Activated CD8-positive, alpha-beta memory T cell treated with anti-CD3 and anti-CD28 coated beads, Interleukin-2, amount 50 U/mL, for 48 hours (primary cell): ENCODE data around the gene PRPF6.

Experiments used
- DNase-seq: peaks from one replicate; pipeline ENCODE4 v3.0.0-alpha.2; 2020

The PRPF6 gene

DNA sequence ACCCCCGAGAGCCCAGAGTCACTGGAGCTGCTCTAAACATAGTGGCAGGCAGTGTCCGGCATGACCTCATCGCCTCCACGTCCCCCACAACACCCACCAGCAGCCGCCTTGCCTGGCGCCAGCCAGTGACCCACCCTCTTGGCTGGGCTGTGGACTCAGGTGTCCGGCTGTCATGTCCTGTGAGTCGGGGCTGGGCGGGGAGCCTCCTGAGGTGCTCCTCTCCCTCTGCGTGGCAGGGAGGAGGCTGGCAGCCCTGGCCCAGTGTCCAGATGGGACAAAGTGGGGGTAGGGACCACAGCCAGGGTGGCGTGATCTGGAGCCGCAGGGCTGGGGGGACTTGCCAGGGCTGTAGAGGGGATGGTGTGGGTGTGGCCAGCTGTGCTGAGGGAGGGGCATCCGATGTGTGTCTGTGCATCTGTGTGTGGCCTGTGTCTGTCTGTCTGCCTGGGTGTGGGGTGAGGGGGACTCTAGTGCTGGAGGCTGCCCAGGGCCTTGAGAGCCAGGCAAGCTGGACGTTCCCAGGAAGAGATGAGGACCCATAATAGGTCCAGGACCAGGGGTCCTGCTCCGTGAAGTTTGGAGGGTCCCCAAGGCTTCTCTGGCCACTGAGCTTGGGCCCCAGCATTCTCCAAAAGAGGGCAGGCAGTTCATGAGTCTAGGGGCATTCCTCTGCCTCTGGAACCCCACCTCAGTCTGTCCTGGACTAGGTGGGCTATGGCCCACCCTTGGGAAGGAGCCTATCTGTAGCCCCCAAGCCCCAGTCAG lies 70.8 kb downstream of the PRPF6 start:
- no peak for DNase-seq

DNA sequence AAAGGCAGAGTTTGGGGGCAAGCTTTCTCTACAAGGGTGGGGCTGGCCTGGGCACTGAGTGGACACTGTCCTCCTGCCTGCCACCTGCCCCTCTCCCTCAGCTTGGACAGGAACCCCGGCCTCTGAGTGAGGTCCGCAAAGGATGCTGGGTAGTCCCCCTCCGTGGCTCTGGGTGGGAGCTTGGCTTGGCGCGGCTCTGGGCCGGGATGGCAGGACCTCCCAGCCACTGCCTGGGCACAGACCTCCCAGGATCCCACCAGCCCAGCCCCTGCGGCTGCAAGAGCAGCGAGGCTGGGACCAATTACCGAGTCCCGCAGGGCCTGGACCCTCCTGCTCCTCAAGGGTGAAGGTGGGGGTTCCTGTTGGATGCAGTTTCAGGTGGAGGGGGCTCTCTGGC lies 71.4 kb downstream of the PRPF6 start:
- DNase-seq = no peak

- DNase-seq = no peak
These were observed 72.3 kb downstream of the PRPF6 start for GRCh38 chr20:64052987-64053840.

GRCh38 chr20:64053841-64054661 lies 73.1 kb downstream of the PRPF6 start:
- DNase-seq = no peak

GRCh38 chr20:64055396-64055892 lies 74.5 kb downstream of the PRPF6 start:
- DNase-seq = no peak

DNA sequence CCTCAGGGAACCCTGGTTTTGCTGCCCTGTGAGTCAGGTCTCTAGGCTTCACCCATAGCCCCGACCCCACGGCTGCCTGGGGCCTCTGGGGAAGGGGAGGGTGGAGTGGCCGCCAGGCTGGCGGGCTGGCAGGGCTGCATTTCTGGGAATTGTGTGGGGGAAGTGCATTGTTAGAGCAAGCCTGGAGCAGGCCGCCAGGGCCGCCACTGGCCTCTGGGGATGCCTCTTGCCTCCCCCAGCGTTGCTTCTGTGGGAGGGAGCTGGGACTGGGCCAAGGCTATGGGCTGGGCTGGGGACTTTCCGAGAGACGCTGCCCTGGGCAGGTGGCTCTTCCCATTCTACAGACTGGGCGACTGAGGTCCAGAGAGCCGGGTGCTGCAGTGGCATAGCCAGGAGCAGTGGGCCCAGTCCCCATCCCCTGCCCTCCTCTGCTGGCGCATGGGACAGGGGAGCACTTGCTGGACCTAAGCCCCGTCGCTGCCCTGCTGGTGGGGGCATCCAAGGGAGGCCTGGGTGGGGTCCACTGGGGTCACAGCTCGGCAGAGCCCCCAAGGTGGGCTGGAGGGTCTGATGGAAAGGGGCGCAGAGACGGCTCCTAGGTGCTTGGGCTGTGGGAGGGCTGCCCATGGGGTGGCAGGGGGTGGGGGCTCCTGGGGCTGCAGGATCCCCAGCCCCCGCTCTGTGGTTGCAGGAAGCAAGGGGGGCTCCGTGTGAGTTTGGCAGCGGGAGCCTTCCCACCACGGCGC lies 75.1 kb downstream of the PRPF6 start:
- DNase-seq = no peak

GRCh38 chr20:64056639-64056888 lies 75.6 kb downstream of the PRPF6 start:
- DNase-seq = no peak

- no peak for DNase-seq
These were observed 76.1 kb downstream of the PRPF6 start for GRCh38 chr20:64056889-64057627.

DNA sequence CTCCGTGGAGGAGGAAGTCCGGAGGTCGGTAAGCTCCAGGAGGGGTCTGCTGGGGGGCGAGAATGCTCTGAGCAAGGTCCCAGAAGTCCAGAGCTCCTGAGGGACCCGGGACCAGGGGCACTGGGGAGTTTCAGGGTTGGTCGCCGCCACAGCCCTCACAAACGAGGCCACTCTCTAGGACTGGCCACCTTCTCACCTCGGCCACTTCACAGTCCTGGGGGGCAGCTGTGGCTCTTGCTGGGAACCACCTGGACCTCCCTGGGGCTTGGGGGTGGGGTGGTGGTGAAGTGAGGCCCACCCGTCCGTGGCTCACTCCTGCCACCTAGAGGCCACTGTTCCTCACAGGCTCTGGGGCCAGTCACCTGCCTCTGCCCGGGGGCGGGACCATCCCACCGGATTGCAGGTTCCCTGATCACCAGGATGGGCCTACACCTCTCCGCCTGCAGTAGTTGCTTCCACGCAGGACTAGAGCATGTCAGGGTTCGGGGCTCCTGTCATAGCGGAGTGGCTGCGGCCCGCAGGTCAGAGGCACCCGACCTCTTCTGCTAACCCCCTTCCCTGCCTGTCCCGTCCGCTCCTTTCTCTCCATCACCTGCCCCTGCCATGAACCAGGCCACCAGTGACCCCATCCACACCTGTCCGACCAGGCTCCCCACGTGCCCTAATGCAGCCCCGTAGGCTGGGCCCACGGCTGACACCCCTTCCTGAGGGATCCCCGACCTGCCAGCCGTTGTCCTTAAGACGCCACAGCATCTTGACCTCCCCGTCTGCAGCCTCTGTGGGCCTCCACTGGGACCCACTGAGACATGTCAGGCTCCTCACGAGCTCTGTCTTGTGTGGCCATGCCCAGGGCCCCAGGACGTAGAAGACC lies 76.9 kb downstream of the PRPF6 start:
- DNase-seq = peak; percentile 95

DNA sequence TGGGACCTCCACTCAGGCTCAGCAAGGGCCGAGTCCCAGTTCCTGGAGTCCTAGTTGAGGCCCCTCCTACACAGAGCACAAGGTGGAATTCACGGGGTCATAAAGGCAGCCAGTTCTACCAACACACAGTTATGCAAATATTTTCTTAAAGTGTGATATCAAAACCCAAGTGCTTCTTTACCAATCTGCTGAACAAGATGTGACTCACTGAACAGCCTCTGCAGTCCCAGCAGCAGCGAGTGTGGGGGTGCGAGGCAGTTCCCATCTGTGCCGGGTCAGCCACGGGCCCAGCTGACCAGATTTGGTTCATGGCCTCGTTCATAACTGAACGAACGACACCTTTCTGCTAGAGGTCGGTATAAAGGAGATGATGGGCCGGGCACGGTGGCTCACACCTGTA lies 77.6 kb downstream of the PRPF6 start:
- no peak for DNase-seq

GRCh38 chr20:64062276-64062595 lies 81.3 kb downstream of the PRPF6 start:
- DNase-seq = no peak

- peak; percentile 96 for DNase-seq
These were observed 81.9 kb downstream of the PRPF6 start, which contains the start of gene TCEA2 for GRCh38 chr20:64062596-64063388. Gene TCEA2, plus strand, starts transcription at chr20:64063198. Its CDS starts 115 bp downstream, at chr20:64063313.

DNA sequence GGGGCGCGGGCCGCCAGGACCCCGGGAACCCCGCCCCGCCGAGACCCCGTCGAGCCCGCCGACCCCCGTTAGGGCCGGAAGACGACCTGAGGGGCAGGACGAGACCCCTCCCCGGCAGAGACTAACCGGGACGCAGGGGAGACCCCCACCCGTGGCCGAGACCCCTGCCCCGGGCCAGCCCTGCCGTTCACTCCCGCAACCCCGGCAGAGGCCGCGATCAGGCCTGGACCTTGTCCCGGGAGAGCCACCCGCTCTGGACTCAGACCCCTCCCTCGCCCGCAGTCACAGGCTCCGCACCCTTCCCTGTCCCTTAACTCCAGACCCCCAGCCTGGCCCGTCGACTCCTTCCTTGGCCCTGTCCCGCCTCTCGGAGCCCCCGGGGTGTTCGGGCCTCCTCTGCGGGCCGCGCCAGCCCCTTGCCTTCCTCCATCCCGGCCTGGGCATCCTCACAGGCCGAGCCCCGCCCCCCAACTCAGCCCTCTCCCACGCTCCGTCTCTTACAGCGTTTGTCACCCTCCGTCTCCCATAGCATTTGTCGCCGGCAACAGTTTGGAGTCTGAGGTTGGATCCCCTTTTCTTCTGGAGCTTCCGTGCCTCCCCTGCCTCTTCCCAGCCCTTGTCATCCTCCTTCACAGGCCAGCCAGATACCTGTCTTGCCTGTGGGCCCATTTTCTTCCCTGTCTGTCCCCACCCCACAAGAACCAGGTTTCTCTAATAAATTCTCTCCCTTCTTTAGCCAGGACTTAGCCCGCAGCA lies 82.6 kb downstream of the PRPF6 start:
- DNase-seq = no peak

GRCh38 chr20:64064145-64064698 lies 83.3 kb downstream of the PRPF6 start:
- DNase-seq = no peak

GRCh38 chr20:64065062-64065973 lies 84.4 kb downstream of the PRPF6 start:
- DNase-seq = no peak

DNA sequence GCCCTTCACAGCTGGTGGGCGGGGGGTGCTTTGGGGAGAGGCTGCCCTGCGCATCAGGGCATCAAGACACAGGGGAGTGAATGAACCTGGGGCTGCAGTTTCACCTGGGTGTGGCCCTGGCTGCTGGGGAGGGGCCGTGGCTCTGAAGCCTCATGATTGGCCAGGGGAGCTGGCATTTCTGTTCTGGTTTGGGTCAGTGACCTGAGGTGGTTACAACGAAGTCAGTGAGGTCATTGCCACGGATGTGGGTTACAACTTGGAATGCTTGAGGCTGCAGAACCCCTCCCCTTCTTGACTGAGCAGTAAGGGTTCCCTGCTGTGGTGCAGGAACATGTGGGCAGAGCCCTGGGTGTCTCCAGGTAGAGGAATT lies 85.0 kb downstream of the PRPF6 start:
- no peak for DNase-seq

GRCh38 chr20:64067005-64067632 lies 86.2 kb downstream of the PRPF6 start:
- DNase-seq = no peak
